ENCODE results near the gene ZNF485. TPM values are rescaled to one million over a fixed set of nuclear protein-coding genes. Genes with fewer than 3 reads are reported as not detected.

ZNF485 gene
- polyA plus RNA-seq, 1 of the 3 experiments (the other 2 are of a cell fraction), result 3.0 TPM

DNA sequence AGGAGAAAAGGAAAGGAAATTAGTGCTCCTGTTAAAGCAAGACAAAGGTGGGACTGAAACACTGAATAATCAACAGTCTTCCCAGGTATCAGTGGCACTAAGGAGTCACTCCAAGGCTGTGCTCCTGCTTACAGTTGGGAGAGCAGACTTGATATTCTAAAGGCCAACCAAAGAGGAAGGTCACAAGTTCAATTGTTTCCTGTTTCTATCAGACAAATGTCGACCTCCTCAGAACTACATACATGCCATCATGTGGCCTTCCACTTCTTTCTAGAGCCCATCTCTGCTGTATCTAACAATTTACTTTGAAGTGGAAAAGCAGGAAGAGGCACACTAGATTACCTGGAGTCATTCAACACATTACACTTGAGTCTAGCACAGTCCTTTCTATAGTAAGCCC, 35.3 kb upstream of the ZNF485 start:
- CTCF ChIA-PET, result no interaction called here
- H3K27ac ChIP-seq (ENCODE audit: low read depth in 2 of 2, low read length in 1 of 2), result no peak overlapping the region
- no peaks in the 10 kb centered on the region for H3K27me3 ChIP-seq (ENCODE audit: insufficient read depth)
- no peak overlapping the region for H3K9ac ChIP-seq
- H3K4me1 ChIP-seq (ENCODE audit: control insufficient read depth in 1 of 2, insufficient read depth in 2 of 2, low read depth in 1 of 2, low read length in 1 of 2), result peaks cover 0 to 7% of the 10 kb centered on the region in 2 experiments; a peak in 2 of 4 replicates
- H3K9me3 ChIP-seq, result no peaks in the 10 kb centered on the region
- TF ChIP-seq SMC3 (IDR thresholded peaks at IDR 0.05; ENCODE audit: low read depth, low read length) (no peak), GATA2 (CRISPR knock-in tag; IDR thresholded peaks at IDR 0.05) (no peak), CHD2 (IDR thresholded peaks at IDR 0.05; ENCODE audit: low read length, partially characterized antibody) (no peak), EZH2phosphoT487 (IDR thresholded peaks at IDR 0.05; ENCODE audit: borderline replicate concordance, low read depth) (no peak), MXI1 (IDR thresholded peaks at IDR 0.05; ENCODE audit: low read depth, low read length) (no peak), POLR2AphosphoS5 (IDR thresholded peaks at IDR 0.05; ENCODE audit: low read depth, low read length) (no peak), TAF1 (IDR thresholded peaks at IDR 0.05; ENCODE audit: borderline replicate concordance, low read depth, low read length) (no peak), PBX3 (IDR thresholded peaks at IDR 0.05) (no peak), EP300 (IDR thresholded peaks at IDR 0.05; ENCODE audit: borderline replicate concordance in 1 of 2, low read depth in 1 of 2, low read length in 1 of 2) (no peak), GABPA (IDR thresholded peaks at IDR 0.05; ENCODE audit: low read depth) (no peak), TEAD4 (IDR thresholded peaks at IDR 0.05; ENCODE audit: borderline replicate concordance, insufficient read depth) (no peak), MEF2A (IDR thresholded peaks at IDR 0.05; ENCODE audit: borderline replicate concordance, low read depth) (no peak)
- TF ChIP-seq, protein P1, sequence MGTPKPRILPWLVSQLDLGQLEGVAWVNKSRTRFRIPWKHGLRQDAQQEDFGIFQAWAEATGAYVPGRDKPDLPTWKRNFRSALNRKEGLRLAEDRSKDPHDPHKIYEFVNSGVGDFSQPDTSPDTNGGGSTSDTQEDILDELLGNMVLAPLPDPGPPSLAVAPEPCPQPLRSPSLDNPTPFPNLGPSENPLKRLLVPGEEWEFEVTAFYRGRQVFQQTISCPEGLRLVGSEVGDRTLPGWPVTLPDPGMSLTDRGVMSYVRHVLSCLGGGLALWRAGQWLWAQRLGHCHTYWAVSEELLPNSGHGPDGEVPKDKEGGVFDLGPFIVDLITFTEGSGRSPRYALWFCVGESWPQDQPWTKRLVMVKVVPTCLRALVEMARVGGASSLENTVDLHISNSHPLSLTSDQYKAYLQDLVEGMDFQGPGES (IDR thresholded peaks at IDR 0.05; ENCODE audit: low read depth, low read length), result no peak
- TF ChIP-seq, protein P2, sequence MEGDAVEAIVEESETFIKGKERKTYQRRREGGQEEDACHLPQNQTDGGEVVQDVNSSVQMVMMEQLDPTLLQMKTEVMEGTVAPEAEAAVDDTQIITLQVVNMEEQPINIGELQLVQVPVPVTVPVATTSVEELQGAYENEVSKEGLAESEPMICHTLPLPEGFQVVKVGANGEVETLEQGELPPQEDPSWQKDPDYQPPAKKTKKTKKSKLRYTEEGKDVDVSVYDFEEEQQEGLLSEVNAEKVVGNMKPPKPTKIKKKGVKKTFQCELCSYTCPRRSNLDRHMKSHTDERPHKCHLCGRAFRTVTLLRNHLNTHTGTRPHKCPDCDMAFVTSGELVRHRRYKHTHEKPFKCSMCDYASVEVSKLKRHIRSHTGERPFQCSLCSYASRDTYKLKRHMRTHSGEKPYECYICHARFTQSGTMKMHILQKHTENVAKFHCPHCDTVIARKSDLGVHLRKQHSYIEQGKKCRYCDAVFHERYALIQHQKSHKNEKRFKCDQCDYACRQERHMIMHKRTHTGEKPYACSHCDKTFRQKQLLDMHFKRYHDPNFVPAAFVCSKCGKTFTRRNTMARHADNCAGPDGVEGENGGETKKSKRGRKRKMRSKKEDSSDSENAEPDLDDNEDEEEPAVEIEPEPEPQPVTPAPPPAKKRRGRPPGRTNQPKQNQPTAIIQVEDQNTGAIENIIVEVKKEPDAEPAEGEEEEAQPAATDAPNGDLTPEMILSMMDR (IDR thresholded peaks at IDR 0.05), result no peak
- no peaks in the 10 kb centered on the region for H3K79me2 ChIP-seq (ENCODE audit: insufficient read depth)
- H4K20me1 ChIP-seq (ENCODE audit: insufficient read depth), result no peaks in the 10 kb centered on the region
- no peak overlapping the region for H2AFZ ChIP-seq (ENCODE audit: low read depth)
- no peak for DNase-seq
- no peak overlapping the region for H3K4me3 ChIP-seq (ENCODE audit: low read depth in 2 of 2, low read length in 1 of 2)
- no peaks in the 10 kb centered on the region for H3F3A ChIP-seq (replicated peaks; ENCODE audit: insufficient read depth)
- POLR2A ChIA-PET, result no interaction called here
- no peak overlapping the region for H3K4me2 ChIP-seq
- WGBS (ENCODE audit: low lambda C conversion rate), result 69% methylated on average over 1 of the region's 1 CpG
- H3K36me3 ChIP-seq (replicated peaks in 1 of 2; ENCODE audit: control insufficient read depth in 1 of 2, insufficient read depth in 2 of 2, low read length in 1 of 2), result peaks cover 12 to 43% of the 10 kb centered on the region in 2 experiments
- H3K9me2 ChIP-seq, result no peaks in the 10 kb centered on the region
